Measurements from ENCODE around the gene NPR1. TPM values are rescaled to one million over a fixed set of nuclear protein-coding genes. Genes with fewer than 3 reads are reported as not detected.
"Not testable (repeated sequence)": the region's sequence is repeated elsewhere in the genome, so short reads cannot be mapped to it uniquely, and the experiment has no call there.

Gene NPR1
- total RNA-seq, 1 donor from 2014 or later, result 9.4 TPM

DNA sequence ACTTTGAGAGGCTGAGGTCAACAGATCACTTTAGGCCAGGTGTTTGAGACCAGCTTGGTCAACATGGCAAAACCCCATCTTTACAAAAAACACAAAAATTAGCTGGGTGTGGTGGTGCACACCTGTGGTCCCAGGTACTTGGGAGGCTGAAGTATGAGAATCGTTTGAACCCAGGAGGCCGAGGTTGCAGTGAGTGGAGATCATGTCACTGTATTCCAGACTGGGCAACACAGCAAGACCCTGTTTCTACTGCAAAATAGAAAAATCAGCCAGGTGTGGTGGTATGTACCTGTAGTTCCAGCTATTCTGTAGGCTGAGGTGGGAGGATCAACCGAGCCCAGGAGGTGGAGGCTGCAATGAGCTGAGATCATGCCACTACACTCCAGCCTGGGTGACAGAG, 45.2 kb downstream of the NPR1 start:
- no peak for DNase-seq (ENCODE audit: low read depth in 2 of 2)

- not testable (repeated sequence) for DNase-seq (ENCODE audit: low read depth in 2 of 2)
These were observed 46.1 kb downstream of the NPR1 start for GRCh38 chr1:153724634-153725033.

- peak; percentile 99 to 100 for DNase-seq (ENCODE audit: low read depth in 2 of 2)
These were observed 49.2 kb downstream of the NPR1 start, which contains the start of gene INTS3 for GRCh38 chr1:153727463-153728304. TSS of gene INTS3 (plus strand) at chr1:153728050. CDS start at chr1:153728635, 585 bp downstream.

GRCh38 chr1:153728305-153729066, 50.0 kb downstream of the NPR1 start:
- DNase-seq (ENCODE audit: low read depth in 2 of 2), result peak in 1 of 2 donors; percentile 64

DNA sequence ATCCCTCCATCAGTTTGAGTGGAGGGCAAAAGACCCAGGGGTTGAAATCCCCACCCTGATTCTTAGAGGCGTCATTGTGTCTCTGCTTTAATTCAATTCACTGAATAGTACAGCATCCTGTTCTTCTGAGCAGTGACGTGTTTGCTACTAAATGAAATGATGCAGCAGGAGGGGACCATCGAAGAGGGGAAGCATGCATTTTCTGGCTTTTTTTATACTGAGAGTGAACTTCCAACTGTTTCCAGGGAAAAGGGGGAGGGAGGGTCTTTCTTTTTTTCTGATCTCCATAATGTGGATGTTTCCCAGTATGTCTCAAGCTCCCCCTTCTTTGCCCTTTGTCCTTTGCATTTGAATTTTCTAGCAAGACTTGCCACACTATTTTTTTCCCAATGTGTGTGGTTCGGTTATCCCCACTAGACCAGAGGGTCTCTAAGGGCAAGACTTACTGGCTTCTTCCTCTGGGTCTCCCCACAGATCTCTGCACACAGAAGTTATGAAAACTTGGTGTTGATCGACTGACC, 52.0 kb downstream of the NPR1 start:
- no peak for DNase-seq (ENCODE audit: low read depth in 2 of 2)

- DNase-seq (ENCODE audit: low read depth in 2 of 2), result no peak
These were observed 55.5 kb downstream of the NPR1 start for GRCh38 chr1:153733970-153734369.

GRCh38 chr1:153734396-153735089, 56.1 kb downstream of the NPR1 start:
- DNase-seq (ENCODE audit: low read depth in 2 of 2), result no peak

GRCh38 chr1:153735090-153735420, 56.6 kb downstream of the NPR1 start:
- DNase-seq (ENCODE audit: low read depth in 2 of 2), result no peak

- no peak for DNase-seq (ENCODE audit: low read depth in 2 of 2)
These were observed 63.5 kb downstream of the NPR1 start for GRCh38 chr1:153741986-153742385.

DNA sequence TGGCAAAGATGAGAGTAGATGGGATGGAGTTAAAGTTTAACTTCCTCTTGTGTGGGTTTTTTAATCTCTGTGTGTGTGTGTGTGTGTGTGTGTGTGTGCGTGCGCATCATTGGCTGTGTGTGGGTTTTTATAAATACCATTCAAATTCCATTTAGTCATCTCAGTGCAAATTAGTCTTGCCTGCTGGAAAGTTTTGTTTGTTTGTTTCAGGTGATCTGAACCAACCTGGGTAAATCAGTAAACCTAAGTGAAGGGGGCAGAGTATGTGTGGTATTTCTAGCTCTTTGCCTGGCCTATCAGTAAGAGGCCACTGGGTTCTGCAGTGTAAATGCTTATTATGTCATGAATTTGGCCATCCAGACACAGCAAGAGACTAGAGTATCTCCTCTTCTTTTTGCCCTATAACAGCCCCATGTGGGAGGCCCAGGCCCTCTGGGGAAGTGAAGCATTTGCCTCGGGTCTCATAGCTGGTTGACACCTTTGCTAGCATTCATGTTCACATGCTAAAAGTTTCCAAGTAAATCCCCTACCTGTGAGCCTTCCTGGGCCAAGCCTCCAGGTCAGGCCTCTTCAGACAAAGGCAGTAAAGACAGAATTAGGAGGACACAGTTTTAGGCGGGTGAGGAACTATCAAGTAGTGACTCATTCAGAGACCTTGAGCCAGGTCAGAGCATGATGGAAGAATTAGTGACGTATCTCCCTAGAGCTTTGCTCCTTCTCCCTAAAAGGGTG, 64.1 kb downstream of the NPR1 start:
- DNase-seq (ENCODE audit: low read depth in 2 of 2), result no peak

Other genes starting within 250 kb of the NPR1 start
- not detected in 2 replicates for gene S100A7, start 218.0 kb upstream of the NPR1 start, total RNA-seq
- 377 and 1,309 TPM in 2 replicates for gene S100A6, start 142.7 kb upstream of the NPR1 start, total RNA-seq
- gene S100A5, start 137.8 kb upstream of the NPR1 start, total RNA-seq, result not detected in 2 replicates
- 2.0 and 35.9 TPM in 2 replicates for gene S100A4, start 132.9 kb upstream of the NPR1 start, total RNA-seq
- gene S100A3, start 129.4 kb upstream of the NPR1 start, total RNA-seq, result 0.38 and 2.3 TPM in 2 replicates
- 0.76 and 2.2 TPM in 2 replicates for gene S100A2, start 112.8 kb upstream of the NPR1 start, total RNA-seq
- 429 and 594 TPM in 2 replicates for gene S100A16, start 65.6 kb upstream of the NPR1 start, total RNA-seq
- gene S100A14, start 62.4 kb upstream of the NPR1 start, total RNA-seq, result 0.13 and 0.51 TPM in 2 replicates
- gene S100A13, start 51.2 kb upstream of the NPR1 start, total RNA-seq, result 124 and 129 TPM in 2 replicates
- gene S100A1, start 50.3 kb upstream of the NPR1 start, total RNA-seq, result not detected in 2 replicates
- 20.7 and 23.1 TPM in 2 replicates for gene CHTOP, start 44.6 kb upstream of the NPR1 start, total RNA-seq
- 54.6 and 55.5 TPM in 2 replicates for gene SNAPIN, start 20.0 kb upstream of the NPR1 start, total RNA-seq
- 206 and 207 TPM in 2 replicates for gene ILF2, start 7.7 kb upstream of the NPR1 start, total RNA-seq
- 16.4 and 20.7 TPM in 2 replicates for gene INTS3, start 49.4 kb downstream of the NPR1 start, total RNA-seq
- gene SLC27A3, start 96.7 kb downstream of the NPR1 start, total RNA-seq, result 30.4 and 56.1 TPM in 2 replicates
- gene GATAD2B, start 244.3 kb downstream of the NPR1 start, total RNA-seq, result 4.0 and 6.2 TPM in 2 replicates